ENCODE data around the gene C4orf50.

DNA sequence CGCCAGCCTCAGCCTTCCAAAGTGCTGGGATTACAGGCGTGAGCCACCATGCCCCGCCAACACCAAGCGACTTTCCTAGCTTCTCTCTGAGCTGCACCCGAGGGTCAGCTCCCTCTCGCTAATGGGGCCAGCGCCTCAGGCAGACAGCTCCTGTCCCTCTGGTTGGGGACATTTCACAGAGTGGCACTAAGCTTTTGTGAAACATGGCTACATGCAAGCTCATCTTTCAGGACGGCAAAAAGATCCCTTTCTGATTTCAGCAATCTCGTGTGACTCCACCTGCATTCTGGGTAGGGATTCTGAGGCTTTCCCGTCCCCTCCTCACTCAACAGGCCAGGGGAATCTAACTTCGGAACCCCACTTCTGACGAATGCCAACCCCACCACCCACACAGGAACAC, 31.0 kb upstream of the C4orf50 start:
- TF ChIP-seq, protein P1, sequence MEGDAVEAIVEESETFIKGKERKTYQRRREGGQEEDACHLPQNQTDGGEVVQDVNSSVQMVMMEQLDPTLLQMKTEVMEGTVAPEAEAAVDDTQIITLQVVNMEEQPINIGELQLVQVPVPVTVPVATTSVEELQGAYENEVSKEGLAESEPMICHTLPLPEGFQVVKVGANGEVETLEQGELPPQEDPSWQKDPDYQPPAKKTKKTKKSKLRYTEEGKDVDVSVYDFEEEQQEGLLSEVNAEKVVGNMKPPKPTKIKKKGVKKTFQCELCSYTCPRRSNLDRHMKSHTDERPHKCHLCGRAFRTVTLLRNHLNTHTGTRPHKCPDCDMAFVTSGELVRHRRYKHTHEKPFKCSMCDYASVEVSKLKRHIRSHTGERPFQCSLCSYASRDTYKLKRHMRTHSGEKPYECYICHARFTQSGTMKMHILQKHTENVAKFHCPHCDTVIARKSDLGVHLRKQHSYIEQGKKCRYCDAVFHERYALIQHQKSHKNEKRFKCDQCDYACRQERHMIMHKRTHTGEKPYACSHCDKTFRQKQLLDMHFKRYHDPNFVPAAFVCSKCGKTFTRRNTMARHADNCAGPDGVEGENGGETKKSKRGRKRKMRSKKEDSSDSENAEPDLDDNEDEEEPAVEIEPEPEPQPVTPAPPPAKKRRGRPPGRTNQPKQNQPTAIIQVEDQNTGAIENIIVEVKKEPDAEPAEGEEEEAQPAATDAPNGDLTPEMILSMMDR (IDR thresholded peaks at IDR 0.05; ENCODE audit: low read depth, low read length), result no peak
- no peak for TF ChIP-seq EZH2phosphoT487 (IDR thresholded peaks at IDR 0.05; ENCODE audit: low read depth)
